HCT116 (cell line): Measurements from ENCODE around the gene LIN7C.

Experiments
- CEBPB ChIP-seq: IDR thresholded peaks from 2 replicates; pipeline ENCODE4 v1.6.1; 2012; ENCODE audit warnings: low read depth
- EZH2 ChIP-seq: fragments of 200-600 bp; sonication (generic); IDR thresholded peaks from 2 replicates; pipeline ENCODE4 v1.6.1; 2017; ENCODE audit warnings: antibody characterized with exemption, mixed run types
- EZH2phosphoT487 ChIP-seq: fragments of 200-600 bp; IDR thresholded peaks from 2 replicates; pipeline ENCODE4 v1.6.1; 2018; ENCODE audit warnings: antibody characterized with exemption, borderline replicate concordance
- POLR2A ChIP-seq: IDR thresholded peaks from 2 replicates; pipeline ENCODE4 v1.7.0; 2011; ENCODE audit warnings: borderline replicate concordance; ENCODE audit not compliant: insufficient read depth, insufficient read length; ENCODE audit errors: extremely low read depth
- POLR2AphosphoS5 ChIP-seq: IDR thresholded peaks from 2 replicates; pipeline ENCODE4 v1.6.1; 2011; ENCODE audit warnings: mild to moderate bottlenecking, low read depth, low read length, moderate library complexity
- RAD21 ChIP-seq: IDR thresholded peaks from 2 replicates; pipeline ENCODE4 v1.6.1; 2012; ENCODE audit warnings: low read depth, mild to moderate bottlenecking
- SIN3A ChIP-seq: IDR thresholded peaks from 2 replicates; pipeline ENCODE4 v1.6.1; 2012; ENCODE audit warnings: low read depth
- SP1 ChIP-seq: IDR thresholded peaks from 2 replicates; pipeline ENCODE4 v1.6.1; 2012; ENCODE audit warnings: low read depth
- SRF ChIP-seq: IDR thresholded peaks from 2 replicates; pipeline ENCODE4 v1.6.1; 2012; ENCODE audit warnings: low read depth
- TCF7L2 ChIP-seq: IDR thresholded peaks from 2 replicates; pipeline ENCODE4 v1.7.0; 2011; ENCODE audit warnings: borderline replicate concordance, inconsistent platforms; ENCODE audit not compliant: insufficient read depth, insufficient read length; ENCODE audit errors: extremely low read depth
- ZFX ChIP-seq: fragments of 450-650 bp; IDR thresholded peaks from 2 replicates; pipeline ENCODE4 v1.6.1; 2017
- TF ChIP-seq, protein P1 (sequence below), 3 experiments: fragments of 200-600 bp in 1 of 3; sonication (generic) in 1 of 3; IDR thresholded peaks in 2 of 3; conservative IDR thresholded peaks in 1 of 3; 2 replicates each; pipeline ENCODE4 v1.5.1; 2012 to 2017; ENCODE audit warnings: low read depth in 2 of 3, low read length in 2 of 3, antibody characterized with exemption in 1 of 3, borderline replicate concordance in 1 of 3, control low read depth in 1 of 3, mild to moderate bottlenecking in 1 of 3, mixed read lengths in 1 of 3, mixed run types in 1 of 3, moderate library complexity in 1 of 3; ENCODE audit not compliant: insufficient read depth in 1 of 3
- TF ChIP-seq, protein P2 (sequence below): IDR thresholded peaks from 2 replicates; pipeline ENCODE4 v1.6.1; 2012

- TF ChIP-seq CEBPB (no peak), SIN3A (no peak), SP1 (no peak), EZH2 (no peak), TCF7L2 (no peak), ZFX (no peak), POLR2A (no peak), RAD21 (no peak), SRF (no peak), POLR2AphosphoS5 (no peak), EZH2phosphoT487 (no peak)
- TF ChIP-seq, protein P1, sequence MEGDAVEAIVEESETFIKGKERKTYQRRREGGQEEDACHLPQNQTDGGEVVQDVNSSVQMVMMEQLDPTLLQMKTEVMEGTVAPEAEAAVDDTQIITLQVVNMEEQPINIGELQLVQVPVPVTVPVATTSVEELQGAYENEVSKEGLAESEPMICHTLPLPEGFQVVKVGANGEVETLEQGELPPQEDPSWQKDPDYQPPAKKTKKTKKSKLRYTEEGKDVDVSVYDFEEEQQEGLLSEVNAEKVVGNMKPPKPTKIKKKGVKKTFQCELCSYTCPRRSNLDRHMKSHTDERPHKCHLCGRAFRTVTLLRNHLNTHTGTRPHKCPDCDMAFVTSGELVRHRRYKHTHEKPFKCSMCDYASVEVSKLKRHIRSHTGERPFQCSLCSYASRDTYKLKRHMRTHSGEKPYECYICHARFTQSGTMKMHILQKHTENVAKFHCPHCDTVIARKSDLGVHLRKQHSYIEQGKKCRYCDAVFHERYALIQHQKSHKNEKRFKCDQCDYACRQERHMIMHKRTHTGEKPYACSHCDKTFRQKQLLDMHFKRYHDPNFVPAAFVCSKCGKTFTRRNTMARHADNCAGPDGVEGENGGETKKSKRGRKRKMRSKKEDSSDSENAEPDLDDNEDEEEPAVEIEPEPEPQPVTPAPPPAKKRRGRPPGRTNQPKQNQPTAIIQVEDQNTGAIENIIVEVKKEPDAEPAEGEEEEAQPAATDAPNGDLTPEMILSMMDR (IDR thresholded peaks at IDR 0.05 in 2 of 3, conservative IDR thresholded peaks at IDR 0.05 in 1 of 3; ENCODE audit: borderline replicate concordance in 1 of 3, insufficient read depth in 1 of 3, low read depth in 2 of 3, low read length in 2 of 3) = no peak
- TF ChIP-seq, protein P2, sequence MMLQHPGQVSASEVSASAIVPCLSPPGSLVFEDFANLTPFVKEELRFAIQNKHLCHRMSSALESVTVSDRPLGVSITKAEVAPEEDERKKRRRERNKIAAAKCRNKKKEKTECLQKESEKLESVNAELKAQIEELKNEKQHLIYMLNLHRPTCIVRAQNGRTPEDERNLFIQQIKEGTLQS = no peak
Observed at GRCh38 chr11:27473017-27473406, 33.6 kb downstream of the LIN7C start.
